Suprapubic skin (tissue), 3 donors: Measurements from ENCODE around the gene C14orf93.

Experiments used
- CTCF ChIP-seq, 2 donors: fragments of 200-600 bp in 1 of 2; fragments of 450-650 bp in 1 of 2; sonication (generic) in 1 of 2; IDR thresholded peaks; one replicate each; pipeline ENCODE4 v1.5.1; 2016 to 2019; ENCODE audit warnings: antibody characterized with exemption in 2 of 2, mild to moderate bottlenecking in 1 of 2, moderate library complexity in 1 of 2
- EP300 ChIP-seq: sonication (generic); formaldehyde crosslinking; IDR thresholded peaks from one replicate; pipeline ENCODE4 v1.6.1; 2017; ENCODE audit warnings: antibody characterized with exemption
- POLR2A ChIP-seq, 2 donors: fragments of 450-650 bp; IDR thresholded peaks; one replicate each; pipeline ENCODE4 v1.6.1; 2017; ENCODE audit warnings: antibody characterized with exemption in 2 of 2, mild to moderate bottlenecking in 2 of 2, moderate library complexity in 2 of 2

- no peak for TF ChIP-seq POLR2A (IDR thresholded peaks at IDR 0.05)
- no peak for TF ChIP-seq CTCF (IDR thresholded peaks at IDR 0.05)
- no peak for TF ChIP-seq EP300
These were observed 30.2 kb upstream of the C14orf93 start for GRCh38 chr14:23040100-23040499.
